ENCODE results near the gene SLC16A4.
"Not testable (repeated sequence)": the region's sequence is repeated elsewhere in the genome, so short reads cannot be mapped to it uniquely, and the experiment has no call there.

Gene SLC16A4

GRCh38 chr1:110390692-110391245 is at the start of gene SLC16A4:
Gene SLC16A4, minus strand, starts transcription at chr1:110391026. Its CDS starts 1,703 bp downstream, at chr1:110389323.
- no peak for DNase-seq

GRCh38 chr1:110439873-110440272 is 49.0 kb upstream of the SLC16A4 start:
- not testable (repeated sequence) for DNase-seq

- no peak for DNase-seq
Measured at GRCh38 chr1:110438893-110439292, 48.1 kb upstream of the SLC16A4 start.

- not testable (repeated sequence) for DNase-seq
Measured at GRCh38 chr1:110437645-110438299, 46.9 kb upstream of the SLC16A4 start.

GRCh38 chr1:110436635-110437034 is 45.8 kb upstream of the SLC16A4 start:
- no peak for DNase-seq

- DNase-seq = no peak
Measured at GRCh38 chr1:110434946-110435345, 44.1 kb upstream of the SLC16A4 start.

- no peak for DNase-seq
Measured at GRCh38 chr1:110433803-110434202, 43.0 kb upstream of the SLC16A4 start.

- no peak for DNase-seq
Measured at GRCh38 chr1:110433213-110433612, 42.4 kb upstream of the SLC16A4 start.

GRCh38 chr1:110430901-110431300 is 40.1 kb upstream of the SLC16A4 start:
- no peak for DNase-seq

- DNase-seq = no peak
Measured at GRCh38 chr1:110430366-110430765, 39.5 kb upstream of the SLC16A4 start.

- DNase-seq = no peak
Measured at GRCh38 chr1:110428946-110429345, 38.1 kb upstream of the SLC16A4 start.

GRCh38 chr1:110426854-110427253 is 36.0 kb upstream of the SLC16A4 start:
- no peak for DNase-seq

- DNase-seq = no peak
Measured at GRCh38 chr1:110425612-110426152, 34.9 kb upstream of the SLC16A4 start.

GRCh38 chr1:110424699-110425611 is 34.1 kb upstream of the SLC16A4 start:
- DNase-seq = no peak

- DNase-seq = peak in 1 of 2 experiments; percentile 3
Measured at GRCh38 chr1:110420874-110421793, 30.3 kb upstream of the SLC16A4 start.

GRCh38 chr1:110420023-110420662 is 29.3 kb upstream of the SLC16A4 start:
- no peak for DNase-seq

- no peak for DNase-seq
Measured at GRCh38 chr1:110418729-110419128, 27.9 kb upstream of the SLC16A4 start.

GRCh38 chr1:110413045-110413444 is 22.2 kb upstream of the SLC16A4 start:
- DNase-seq = not testable (repeated sequence)

GRCh38 chr1:110412576-110412975 is 21.8 kb upstream of the SLC16A4 start:
- peak; percentile 55 for DNase-seq

- no peak for DNase-seq
Measured at GRCh38 chr1:110411173-110411735, 20.4 kb upstream of the SLC16A4 start.

- DNase-seq = no peak
Measured at GRCh38 chr1:110409316-110409715, 18.5 kb upstream of the SLC16A4 start.

Data from activated CD4-positive, alpha-beta T cell treated with anti-CD3 and anti-CD28 coated beads, Interleukin-2, amount 50 U/mL, for 4 hours (primary cell).